Measurements from ENCODE around the gene BMPR1A. TPM values are rescaled to one million over a fixed set of nuclear protein-coding genes. Genes with fewer than 3 reads are reported as not detected.

BMPR1A gene
- total RNA-seq, 1 experiment from 2014 or later = 94.3 TPM

DNA sequence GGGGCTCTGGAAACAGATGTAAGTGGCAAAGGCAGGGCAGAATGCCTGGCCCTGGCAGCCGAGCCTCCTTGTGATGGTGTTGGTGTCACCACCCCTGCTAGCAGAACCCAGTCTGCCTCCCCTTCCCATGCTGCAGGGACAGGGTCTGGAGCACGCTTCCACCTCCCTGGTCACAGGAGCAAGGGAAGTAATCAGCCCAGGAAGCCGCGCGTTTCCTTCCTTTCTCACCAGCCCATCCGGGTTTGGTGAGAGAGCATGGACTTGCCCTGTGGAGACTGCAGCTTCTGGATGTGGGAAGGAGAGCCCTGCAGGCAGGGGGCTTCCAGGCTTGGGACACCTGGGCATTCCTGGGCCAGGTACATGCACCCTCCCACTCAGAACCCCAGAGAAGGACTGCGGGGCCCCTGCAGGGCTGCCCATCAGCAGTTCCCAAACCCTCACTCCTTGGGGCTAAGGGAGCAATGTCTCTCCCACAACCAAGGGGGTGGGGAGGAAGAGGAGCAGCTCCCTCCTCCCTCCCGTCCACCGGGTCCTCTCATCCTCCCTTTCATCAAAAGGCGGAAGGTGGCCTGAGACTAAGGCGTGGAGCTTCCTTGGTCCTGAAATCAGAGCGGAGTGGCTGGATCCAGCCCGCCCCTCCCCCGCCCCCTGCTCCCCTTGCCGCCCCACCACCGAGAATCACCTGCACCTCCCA lies 199.2 kb downstream of the BMPR1A start:
- ATAC-seq (no peak), DNase-seq (ENCODE audit: low read depth, low spot score) (no peak)
- TF ChIP-seq SIN3A (IDR thresholded peaks at IDR 0.05; ENCODE audit: borderline replicate concordance, insufficient read depth, low read depth, low read length) (no peak), TCF7L2 (IDR thresholded peaks at IDR 0.05; ENCODE audit: low read depth, low read length) (no peak), POLR2AphosphoS5 (IDR thresholded peaks at IDR 0.05; ENCODE audit: low read depth, low read length) (no peak)
- TF ChIP-seq, protein P1, sequence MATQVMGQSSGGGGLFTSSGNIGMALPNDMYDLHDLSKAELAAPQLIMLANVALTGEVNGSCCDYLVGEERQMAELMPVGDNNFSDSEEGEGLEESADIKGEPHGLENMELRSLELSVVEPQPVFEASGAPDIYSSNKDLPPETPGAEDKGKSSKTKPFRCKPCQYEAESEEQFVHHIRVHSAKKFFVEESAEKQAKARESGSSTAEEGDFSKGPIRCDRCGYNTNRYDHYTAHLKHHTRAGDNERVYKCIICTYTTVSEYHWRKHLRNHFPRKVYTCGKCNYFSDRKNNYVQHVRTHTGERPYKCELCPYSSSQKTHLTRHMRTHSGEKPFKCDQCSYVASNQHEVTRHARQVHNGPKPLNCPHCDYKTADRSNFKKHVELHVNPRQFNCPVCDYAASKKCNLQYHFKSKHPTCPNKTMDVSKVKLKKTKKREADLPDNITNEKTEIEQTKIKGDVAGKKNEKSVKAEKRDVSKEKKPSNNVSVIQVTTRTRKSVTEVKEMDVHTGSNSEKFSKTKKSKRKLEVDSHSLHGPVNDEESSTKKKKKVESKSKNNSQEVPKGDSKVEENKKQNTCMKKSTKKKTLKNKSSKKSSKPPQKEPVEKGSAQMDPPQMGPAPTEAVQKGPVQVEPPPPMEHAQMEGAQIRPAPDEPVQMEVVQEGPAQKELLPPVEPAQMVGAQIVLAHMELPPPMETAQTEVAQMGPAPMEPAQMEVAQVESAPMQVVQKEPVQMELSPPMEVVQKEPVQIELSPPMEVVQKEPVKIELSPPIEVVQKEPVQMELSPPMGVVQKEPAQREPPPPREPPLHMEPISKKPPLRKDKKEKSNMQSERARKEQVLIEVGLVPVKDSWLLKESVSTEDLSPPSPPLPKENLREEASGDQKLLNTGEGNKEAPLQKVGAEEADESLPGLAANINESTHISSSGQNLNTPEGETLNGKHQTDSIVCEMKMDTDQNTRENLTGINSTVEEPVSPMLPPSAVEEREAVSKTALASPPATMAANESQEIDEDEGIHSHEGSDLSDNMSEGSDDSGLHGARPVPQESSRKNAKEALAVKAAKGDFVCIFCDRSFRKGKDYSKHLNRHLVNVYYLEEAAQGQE (IDR thresholded peaks at IDR 0.05; ENCODE audit: insufficient read depth in 1 of 2, low read depth in 2 of 2, low read length in 1 of 2) = no peak
- TF ChIP-seq, protein P2, sequence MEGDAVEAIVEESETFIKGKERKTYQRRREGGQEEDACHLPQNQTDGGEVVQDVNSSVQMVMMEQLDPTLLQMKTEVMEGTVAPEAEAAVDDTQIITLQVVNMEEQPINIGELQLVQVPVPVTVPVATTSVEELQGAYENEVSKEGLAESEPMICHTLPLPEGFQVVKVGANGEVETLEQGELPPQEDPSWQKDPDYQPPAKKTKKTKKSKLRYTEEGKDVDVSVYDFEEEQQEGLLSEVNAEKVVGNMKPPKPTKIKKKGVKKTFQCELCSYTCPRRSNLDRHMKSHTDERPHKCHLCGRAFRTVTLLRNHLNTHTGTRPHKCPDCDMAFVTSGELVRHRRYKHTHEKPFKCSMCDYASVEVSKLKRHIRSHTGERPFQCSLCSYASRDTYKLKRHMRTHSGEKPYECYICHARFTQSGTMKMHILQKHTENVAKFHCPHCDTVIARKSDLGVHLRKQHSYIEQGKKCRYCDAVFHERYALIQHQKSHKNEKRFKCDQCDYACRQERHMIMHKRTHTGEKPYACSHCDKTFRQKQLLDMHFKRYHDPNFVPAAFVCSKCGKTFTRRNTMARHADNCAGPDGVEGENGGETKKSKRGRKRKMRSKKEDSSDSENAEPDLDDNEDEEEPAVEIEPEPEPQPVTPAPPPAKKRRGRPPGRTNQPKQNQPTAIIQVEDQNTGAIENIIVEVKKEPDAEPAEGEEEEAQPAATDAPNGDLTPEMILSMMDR (IDR thresholded peaks at IDR 0.05) = no peak
- no peaks in the 10 kb centered on the region for H3K36me3 ChIP-seq (ENCODE audit: control insufficient read depth, insufficient read depth, low read length)
- ChIA-PET CTCF (no interaction called here), POLR2A (no interaction called here)
- intact Hi-C loops (cut with micrococcal nuclease; ENCODE audit: unreplicated experiment) = no loop called here
- peaks cover 57% of the 10 kb centered on the region for H3K4me1 ChIP-seq (ENCODE audit: control insufficient read depth, insufficient read depth, low read length)
- no peaks in the 10 kb centered on the region for H3K9me3 ChIP-seq (ENCODE audit: control insufficient read depth, insufficient read depth, low read depth, low read length)
- no TSS peak for BruUV-seq (replicated peaks)
- H3K27ac ChIP-seq (ENCODE audit: low read length) = peak overlapping the region; percentile 18; the same call in 1 of the 2 replicates
- no peak overlapping the region for H3K4me3 ChIP-seq (ENCODE audit: low read depth in 2 of 2, low read length in 2 of 2)
- in situ Hi-C loops (cut with HindIII; ENCODE audit: low pct_unique_long_range_greater_than_20kb, low sequenced_read_pairs) = no loop called here
- H3K27me3 ChIP-seq (ENCODE audit: control insufficient read depth, insufficient read depth, low read length) = no peaks in the 10 kb centered on the region

DNA sequence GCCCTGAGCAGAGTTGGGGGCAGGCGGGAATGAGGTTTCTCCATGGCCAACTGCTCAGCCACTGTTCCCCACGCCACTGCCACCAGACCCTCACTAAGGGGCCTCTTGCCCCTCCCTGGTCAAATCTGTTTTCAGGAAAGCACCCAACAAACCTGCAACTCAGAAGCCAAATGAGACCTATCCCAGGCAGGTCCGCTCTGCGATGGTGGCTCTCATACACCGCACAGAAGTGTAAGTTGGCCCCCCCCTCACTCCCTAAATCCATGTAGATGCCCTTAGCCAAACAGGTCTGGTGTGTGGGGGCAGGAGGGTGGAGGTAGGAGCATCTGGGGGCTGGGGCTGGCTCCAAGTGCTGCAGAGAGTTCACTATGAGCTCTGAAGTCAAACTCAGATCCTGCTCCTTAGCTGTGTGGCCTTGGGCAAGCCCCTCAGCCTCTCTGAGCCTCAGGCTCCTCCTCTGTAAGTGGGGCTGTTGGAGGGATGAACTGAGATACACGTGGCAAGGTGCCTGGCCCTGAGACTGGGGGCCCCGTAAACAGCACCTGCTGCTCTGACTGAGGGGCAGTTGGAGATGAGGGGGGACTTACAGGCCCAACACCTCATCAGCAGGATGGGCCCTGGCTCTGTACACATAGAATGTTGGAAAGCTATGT lies 199.9 kb downstream of the BMPR1A start:
- H3K4me3 ChIP-seq (ENCODE audit: low read depth in 2 of 2, low read length in 2 of 2) = no peak overlapping the region
- TF ChIP-seq, protein P2 (IDR thresholded peaks at IDR 0.05) = no peak
- TF ChIP-seq, protein P1 (IDR thresholded peaks at IDR 0.05; ENCODE audit: insufficient read depth in 1 of 2, low read depth in 2 of 2, low read length in 1 of 2) = no peak
- TF ChIP-seq TCF7L2 (IDR thresholded peaks at IDR 0.05; ENCODE audit: low read depth, low read length) (no peak), POLR2AphosphoS5 (IDR thresholded peaks at IDR 0.05; ENCODE audit: low read depth, low read length) (no peak), SIN3A (IDR thresholded peaks at IDR 0.05; ENCODE audit: borderline replicate concordance, insufficient read depth, low read depth, low read length) (no peak)
- H3K27ac ChIP-seq (ENCODE audit: low read length) = no peak overlapping the region; the same call in 1 of the 2 replicates
- in situ Hi-C loops (cut with HindIII; ENCODE audit: low pct_unique_long_range_greater_than_20kb, low sequenced_read_pairs) = no loop called here
- peaks cover 60% of the 10 kb centered on the region for H3K4me1 ChIP-seq (ENCODE audit: control insufficient read depth, insufficient read depth, low read length)
- H3K36me3 ChIP-seq (ENCODE audit: control insufficient read depth, insufficient read depth, low read length) = no peaks in the 10 kb centered on the region
- ChIA-PET CTCF (interaction anchor here (0.8 to 2.4 kb wide), 3 partner anchors 11 to 16 kb away, joined by 3 to 25 read pairs (median 3); no protein-coding TSS in a partner anchor), POLR2A (no interaction called here)
- BruUV-seq (replicated peaks) = no TSS peak
- DNase-seq (ENCODE audit: low read depth, low spot score) (no peak), ATAC-seq (no peak)
- no peaks in the 10 kb centered on the region for H3K9me3 ChIP-seq (ENCODE audit: control insufficient read depth, insufficient read depth, low read depth, low read length)
- intact Hi-C loops (cut with micrococcal nuclease; ENCODE audit: unreplicated experiment) = no loop called here
- no peaks in the 10 kb centered on the region for H3K27me3 ChIP-seq (ENCODE audit: control insufficient read depth, insufficient read depth, low read length)

Measured in Panc1 (cell line).